ENCODE data around the gene CDH12. TPM values are rescaled to one million over a fixed set of nuclear protein-coding genes. Genes with fewer than 3 reads are reported as not detected.

Gene CDH12
- polyA plus RNA-seq, 1 experiment: not detected

DNA sequence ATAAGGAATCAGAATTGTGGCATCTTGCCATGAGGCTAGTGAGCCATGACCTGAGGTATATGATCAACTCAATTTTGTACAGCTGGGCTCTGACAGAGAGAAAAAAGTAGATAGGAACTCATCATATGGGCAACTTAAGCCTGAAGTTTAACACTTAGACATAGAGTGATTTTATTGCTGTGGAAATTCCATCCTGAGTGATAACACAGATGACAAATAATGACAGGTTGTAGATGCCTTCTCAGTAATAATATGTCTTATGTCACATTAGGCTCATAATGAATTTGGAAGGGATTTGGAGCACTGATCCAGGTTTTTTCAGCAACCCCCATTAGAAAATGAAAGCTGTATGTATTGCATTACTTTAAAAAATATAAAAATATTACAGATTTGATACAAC lies 744.6 kb downstream of the CDH12 start:
- Histone ChIP-seq H3K9me3 (ENCODE audit: control insufficient read depth, insufficient read depth, low read length) (no peaks in the 10 kb centered on the region), H3K27ac (ENCODE audit: low read depth, low read length) (no peak overlapping the region), H3K4me3 (ENCODE audit: low read depth, low read length) (no peak overlapping the region), H3K27me3 (ENCODE audit: control insufficient read depth, insufficient read depth, low read length) (no peaks in the 10 kb centered on the region)
- no peak for DNase-seq (ENCODE audit: low read depth, low spot score)
- CTCF ChIA-PET: no interaction called here
- POLR2A ChIA-PET: no interaction called here
- TF ChIP-seq, protein P1, sequence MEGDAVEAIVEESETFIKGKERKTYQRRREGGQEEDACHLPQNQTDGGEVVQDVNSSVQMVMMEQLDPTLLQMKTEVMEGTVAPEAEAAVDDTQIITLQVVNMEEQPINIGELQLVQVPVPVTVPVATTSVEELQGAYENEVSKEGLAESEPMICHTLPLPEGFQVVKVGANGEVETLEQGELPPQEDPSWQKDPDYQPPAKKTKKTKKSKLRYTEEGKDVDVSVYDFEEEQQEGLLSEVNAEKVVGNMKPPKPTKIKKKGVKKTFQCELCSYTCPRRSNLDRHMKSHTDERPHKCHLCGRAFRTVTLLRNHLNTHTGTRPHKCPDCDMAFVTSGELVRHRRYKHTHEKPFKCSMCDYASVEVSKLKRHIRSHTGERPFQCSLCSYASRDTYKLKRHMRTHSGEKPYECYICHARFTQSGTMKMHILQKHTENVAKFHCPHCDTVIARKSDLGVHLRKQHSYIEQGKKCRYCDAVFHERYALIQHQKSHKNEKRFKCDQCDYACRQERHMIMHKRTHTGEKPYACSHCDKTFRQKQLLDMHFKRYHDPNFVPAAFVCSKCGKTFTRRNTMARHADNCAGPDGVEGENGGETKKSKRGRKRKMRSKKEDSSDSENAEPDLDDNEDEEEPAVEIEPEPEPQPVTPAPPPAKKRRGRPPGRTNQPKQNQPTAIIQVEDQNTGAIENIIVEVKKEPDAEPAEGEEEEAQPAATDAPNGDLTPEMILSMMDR (IDR thresholded peaks at IDR 0.05; ENCODE audit: low read depth, low read length): no peak

DNA sequence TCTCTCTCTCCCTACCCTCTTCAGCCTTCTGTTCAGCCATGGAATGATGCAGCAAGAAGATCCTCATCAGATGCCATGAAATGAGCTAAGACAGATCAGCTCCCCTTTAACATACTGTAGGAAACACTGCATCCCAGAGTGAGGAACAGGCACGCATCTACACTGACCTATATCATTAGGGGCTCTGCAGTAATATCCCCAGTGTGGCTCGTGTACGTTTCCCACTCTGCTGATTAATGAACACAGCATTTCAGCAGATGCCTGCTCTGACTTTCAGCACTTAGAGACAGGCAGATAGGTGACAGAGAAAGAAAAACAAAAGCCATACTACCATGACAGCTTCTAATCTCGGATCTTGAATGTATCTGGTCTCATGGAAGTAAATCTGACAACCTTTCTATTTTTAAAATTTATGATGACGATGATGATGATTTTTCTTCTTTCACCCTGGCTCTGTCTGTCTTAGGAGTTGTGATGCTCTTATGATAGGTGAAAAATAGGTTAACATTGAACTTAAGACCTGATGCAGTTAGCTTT lies 750.3 kb downstream of the CDH12 start:
- TF ChIP-seq, protein P1 (IDR thresholded peaks at IDR 0.05; ENCODE audit: low read depth, low read length): no peak
- ChIA-PET CTCF (no interaction called here), POLR2A (no interaction called here)

DNA sequence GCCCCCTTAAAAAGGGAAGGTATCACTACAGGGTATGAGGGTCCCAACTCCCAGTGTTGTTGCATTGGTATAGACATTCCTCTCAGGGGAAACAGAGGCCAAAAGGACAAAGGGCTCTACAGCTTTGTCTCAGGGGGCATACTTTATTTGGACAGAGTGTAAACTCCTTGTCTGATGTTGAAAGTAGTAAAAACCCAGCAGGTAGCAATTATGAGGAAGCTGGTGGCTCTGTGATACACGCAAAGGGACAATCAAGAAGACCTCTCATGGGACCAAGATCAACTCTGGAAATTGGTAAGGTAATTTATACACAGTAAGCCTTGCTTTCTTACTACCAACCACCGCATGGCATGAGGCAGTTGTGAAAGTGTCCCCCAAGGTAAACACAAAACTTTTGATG lies 764.6 kb downstream of the CDH12 start:
- TF ChIP-seq, protein P1 (IDR thresholded peaks at IDR 0.05; ENCODE audit: low read depth, low read length): no peak
- H3K9me3 ChIP-seq (ENCODE audit: control insufficient read depth, insufficient read depth, low read length): no peaks in the 10 kb centered on the region
- no peak for DNase-seq (ENCODE audit: low read depth, low spot score)
- CTCF ChIA-PET: no interaction called here
- no peak overlapping the region for H3K4me3 ChIP-seq (ENCODE audit: low read depth, low read length)
- no peak overlapping the region for H3K27ac ChIP-seq (ENCODE audit: low read depth, low read length)
- POLR2A ChIA-PET: no interaction called here
- H3K27me3 ChIP-seq (ENCODE audit: control insufficient read depth, insufficient read depth, low read length): no peaks in the 10 kb centered on the region

More for the DNA sequence above, 750.3 kb downstream of the CDH12 start:
- DNase-seq (ENCODE audit: low read depth, low spot score): no peak
- Histone ChIP-seq H3K4me3 (ENCODE audit: low read depth, low read length) (no peak overlapping the region), H3K27me3 (ENCODE audit: control insufficient read depth, insufficient read depth, low read length) (no peaks in the 10 kb centered on the region), H3K27ac (ENCODE audit: low read depth, low read length) (no peak overlapping the region), H3K9me3 (ENCODE audit: control insufficient read depth, insufficient read depth, low read length) (no peaks in the 10 kb centered on the region)

DNA sequence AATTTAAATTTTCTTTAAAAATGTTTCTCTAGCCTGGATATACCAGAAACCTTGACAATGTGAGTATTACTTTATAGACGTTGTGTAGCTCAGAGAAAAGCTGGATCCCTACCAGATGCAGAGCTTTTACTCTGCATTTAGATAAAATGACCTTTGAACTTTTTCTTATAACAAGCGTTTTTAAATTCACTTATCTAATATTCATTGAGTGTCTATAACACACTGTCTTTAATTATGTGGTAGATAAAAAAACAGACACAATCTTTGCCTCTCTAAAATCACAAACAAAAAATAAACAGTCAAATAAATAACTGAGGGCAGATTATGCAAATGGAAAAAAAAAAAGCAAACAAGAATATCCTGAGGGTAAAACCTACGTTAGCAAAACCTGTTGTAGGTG lies 773.6 kb downstream of the CDH12 start:
- H3K9me3 ChIP-seq (ENCODE audit: control insufficient read depth, insufficient read depth, low read length): no peaks in the 10 kb centered on the region
- TF ChIP-seq, protein P1 (IDR thresholded peaks at IDR 0.05; ENCODE audit: low read depth, low read length): no peak
- CTCF ChIA-PET: no interaction called here
- POLR2A ChIA-PET: no interaction called here
- no peak overlapping the region for H3K27ac ChIP-seq (ENCODE audit: low read depth, low read length)
- H3K4me3 ChIP-seq (ENCODE audit: low read depth, low read length): no peak overlapping the region
- H3K27me3 ChIP-seq (ENCODE audit: control insufficient read depth, insufficient read depth, low read length): no peaks in the 10 kb centered on the region
- DNase-seq (ENCODE audit: low read depth, low spot score): no peak

DNA sequence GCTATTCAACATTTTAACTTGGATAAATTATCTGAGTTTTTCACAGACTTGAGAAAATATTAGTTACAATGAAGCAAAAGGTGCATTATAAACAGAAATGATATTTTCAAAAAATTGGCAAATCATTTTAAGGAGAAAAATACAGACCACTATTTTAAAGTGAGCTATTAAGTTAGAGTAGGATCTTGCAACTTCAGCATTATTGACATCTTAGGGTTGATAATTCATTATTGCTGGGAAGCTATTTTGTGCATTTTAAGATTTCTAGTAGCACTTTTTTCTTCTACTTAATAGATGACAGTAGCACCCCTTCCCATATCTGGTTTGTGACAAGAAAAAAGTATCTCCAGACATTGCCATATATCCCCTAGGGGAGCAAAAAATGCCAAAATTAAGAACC lies 774.1 kb downstream of the CDH12 start:
- ChIA-PET POLR2A (no interaction called here), CTCF (no interaction called here)
- Histone ChIP-seq H3K9me3 (ENCODE audit: control insufficient read depth, insufficient read depth, low read length) (no peaks in the 10 kb centered on the region), H3K27me3 (ENCODE audit: control insufficient read depth, insufficient read depth, low read length) (no peaks in the 10 kb centered on the region), H3K27ac (ENCODE audit: low read depth, low read length) (no peak overlapping the region), H3K4me3 (ENCODE audit: low read depth, low read length) (no peak overlapping the region)
- no peak for DNase-seq (ENCODE audit: low read depth, low spot score)
- TF ChIP-seq, protein P1 (IDR thresholded peaks at IDR 0.05; ENCODE audit: low read depth, low read length): no peak

Data from AG04450 (cell line).